DOHH2 (cell line): ENCODE measurements around the gene HDAC4.

Experiments
- EZH2phosphoT487 ChIP-seq: fragments of 200-600 bp; sonication (generic); IDR thresholded peaks from 2 replicates; pipeline ENCODE4 v1.6.1; 2017; ENCODE audit warnings: borderline replicate concordance, mild to moderate bottlenecking, antibody characterized with exemption, low read length, moderate library complexity, mixed read lengths
- TF ChIP-seq, protein P1 (sequence below): fragments of 200-600 bp; sonication (generic); IDR thresholded peaks from one replicate; pipeline ENCODE4 v1.5.1; 2014; ENCODE audit warnings: antibody characterized with exemption, mild to moderate bottlenecking, low read depth, low read length; ENCODE audit not compliant: poor library complexity, severe bottlenecking

- TF ChIP-seq, protein P1, sequence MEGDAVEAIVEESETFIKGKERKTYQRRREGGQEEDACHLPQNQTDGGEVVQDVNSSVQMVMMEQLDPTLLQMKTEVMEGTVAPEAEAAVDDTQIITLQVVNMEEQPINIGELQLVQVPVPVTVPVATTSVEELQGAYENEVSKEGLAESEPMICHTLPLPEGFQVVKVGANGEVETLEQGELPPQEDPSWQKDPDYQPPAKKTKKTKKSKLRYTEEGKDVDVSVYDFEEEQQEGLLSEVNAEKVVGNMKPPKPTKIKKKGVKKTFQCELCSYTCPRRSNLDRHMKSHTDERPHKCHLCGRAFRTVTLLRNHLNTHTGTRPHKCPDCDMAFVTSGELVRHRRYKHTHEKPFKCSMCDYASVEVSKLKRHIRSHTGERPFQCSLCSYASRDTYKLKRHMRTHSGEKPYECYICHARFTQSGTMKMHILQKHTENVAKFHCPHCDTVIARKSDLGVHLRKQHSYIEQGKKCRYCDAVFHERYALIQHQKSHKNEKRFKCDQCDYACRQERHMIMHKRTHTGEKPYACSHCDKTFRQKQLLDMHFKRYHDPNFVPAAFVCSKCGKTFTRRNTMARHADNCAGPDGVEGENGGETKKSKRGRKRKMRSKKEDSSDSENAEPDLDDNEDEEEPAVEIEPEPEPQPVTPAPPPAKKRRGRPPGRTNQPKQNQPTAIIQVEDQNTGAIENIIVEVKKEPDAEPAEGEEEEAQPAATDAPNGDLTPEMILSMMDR: no peak
- TF ChIP-seq EZH2phosphoT487: no peak
Observed at GRCh38 chr2:239112127-239112774, 288.6 kb downstream of the HDAC4 start.
